IMR-90 (cell line): ENCODE data around the gene KRTAP10-3.

Experiments
- BHLHE40 ChIP-seq: fragments of 150-350 bp; IDR thresholded peaks from 2 replicates; pipeline ENCODE4 v1.6.1; 2016; ENCODE audit warnings: mild to moderate bottlenecking, low read depth, low read length
- ELK1 ChIP-seq: fragments of 150-350 bp; IDR thresholded peaks from 2 replicates; pipeline ENCODE4 v1.6.1; 2016; ENCODE audit warnings: low read depth, mild to moderate bottlenecking, low read length, moderate library complexity, borderline replicate concordance
- FOS ChIP-seq: fragments of 150-350 bp; IDR thresholded peaks from 2 replicates; pipeline ENCODE4 v1.6.1; 2016; ENCODE audit warnings: low read depth, low read length
- MAFK ChIP-seq: IDR thresholded peaks from 2 replicates; pipeline ENCODE4 v1.6.1; 2012; ENCODE audit warnings: low read depth, low read length, improper control_type of control experiment
- MAZ ChIP-seq: IDR thresholded peaks from 2 replicates; pipeline ENCODE4 v1.6.1; 2012; ENCODE audit warnings: low read depth, mild to moderate bottlenecking, low read length, improper control_type of control experiment, moderate library complexity, borderline replicate concordance
- MXI1 ChIP-seq: IDR thresholded peaks from 2 replicates; pipeline ENCODE4 v1.6.1; 2012; ENCODE audit warnings: low read depth, mild to moderate bottlenecking, low read length, moderate library complexity, borderline replicate concordance
- NFE2L2 ChIP-seq: fragments of 150-350 bp; IDR thresholded peaks from 2 replicates; pipeline ENCODE4 v1.6.1; 2016; ENCODE audit warnings: low read depth, mild to moderate bottlenecking, low read length
- POLR2A ChIP-seq: IDR thresholded peaks from 2 replicates; pipeline ENCODE4 v1.6.1; 2012; ENCODE audit warnings: mild to moderate bottlenecking, low read depth, low read length
- RAD21 ChIP-seq: IDR thresholded peaks from 2 replicates; pipeline ENCODE4 v1.6.1; 2012; ENCODE audit warnings: low read length, improper control_type of control experiment
- RFX5 ChIP-seq: IDR thresholded peaks from 2 replicates; pipeline ENCODE4 v1.8.0; 2012; ENCODE audit warnings: low read depth, mild to moderate bottlenecking, low read length, moderate library complexity
- SMC3 ChIP-seq: fragments of 150-350 bp; IDR thresholded peaks from 2 replicates; pipeline ENCODE4 v1.6.1; 2016; ENCODE audit warnings: low read depth, mild to moderate bottlenecking, antibody characterized with exemption, low read length, moderate library complexity
- USF2 ChIP-seq: fragments of 150-350 bp; IDR thresholded peaks from 2 replicates; pipeline ENCODE4 v1.6.1; 2017; ENCODE audit warnings: mild to moderate bottlenecking, antibody characterized with exemption, low read length, low read depth
- TF ChIP-seq, protein P1 (sequence below): conservative IDR thresholded peaks from 2 replicates; pipeline ENCODE4 v1.5.1; 2012; ENCODE audit warnings: mild to moderate bottlenecking, low read depth, low read length, improper control_type of control experiment

DNA sequence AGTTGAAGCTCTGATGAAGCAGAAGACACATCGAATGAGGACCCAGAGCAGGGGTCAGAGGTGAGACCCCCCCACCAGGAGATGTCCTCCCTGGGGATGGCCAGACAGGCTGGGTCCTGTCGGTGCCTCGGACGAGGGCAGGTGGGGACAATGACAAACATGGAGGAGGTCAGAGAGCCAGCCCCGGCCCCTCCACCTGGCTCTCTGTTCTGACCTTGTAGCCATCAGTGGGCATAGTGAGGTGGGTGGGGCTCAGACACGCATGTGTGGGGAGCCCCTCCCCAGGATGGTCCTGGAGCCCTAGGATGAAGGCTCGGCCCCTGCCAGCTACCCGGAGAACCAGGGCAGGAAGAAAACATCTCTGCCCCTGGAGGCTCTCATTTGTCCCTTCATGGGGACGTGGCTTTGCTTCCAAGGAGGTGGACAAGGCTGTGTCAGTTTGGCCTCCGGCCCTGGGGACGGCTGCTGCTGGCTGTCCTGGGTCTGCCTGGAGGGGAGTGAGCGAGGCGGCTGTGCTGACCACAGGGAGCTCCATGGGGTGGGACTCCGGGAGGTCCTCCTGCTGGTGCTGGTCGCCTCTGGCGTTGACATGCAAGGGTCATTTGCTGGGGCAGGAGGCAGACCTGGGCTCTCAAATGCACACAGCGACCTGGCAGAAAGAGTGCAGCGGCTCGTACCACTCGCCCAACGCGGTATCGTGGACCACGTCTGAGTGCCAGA, 31.2 kb upstream of the KRTAP10-3 start:
- TF ChIP-seq, protein P1, sequence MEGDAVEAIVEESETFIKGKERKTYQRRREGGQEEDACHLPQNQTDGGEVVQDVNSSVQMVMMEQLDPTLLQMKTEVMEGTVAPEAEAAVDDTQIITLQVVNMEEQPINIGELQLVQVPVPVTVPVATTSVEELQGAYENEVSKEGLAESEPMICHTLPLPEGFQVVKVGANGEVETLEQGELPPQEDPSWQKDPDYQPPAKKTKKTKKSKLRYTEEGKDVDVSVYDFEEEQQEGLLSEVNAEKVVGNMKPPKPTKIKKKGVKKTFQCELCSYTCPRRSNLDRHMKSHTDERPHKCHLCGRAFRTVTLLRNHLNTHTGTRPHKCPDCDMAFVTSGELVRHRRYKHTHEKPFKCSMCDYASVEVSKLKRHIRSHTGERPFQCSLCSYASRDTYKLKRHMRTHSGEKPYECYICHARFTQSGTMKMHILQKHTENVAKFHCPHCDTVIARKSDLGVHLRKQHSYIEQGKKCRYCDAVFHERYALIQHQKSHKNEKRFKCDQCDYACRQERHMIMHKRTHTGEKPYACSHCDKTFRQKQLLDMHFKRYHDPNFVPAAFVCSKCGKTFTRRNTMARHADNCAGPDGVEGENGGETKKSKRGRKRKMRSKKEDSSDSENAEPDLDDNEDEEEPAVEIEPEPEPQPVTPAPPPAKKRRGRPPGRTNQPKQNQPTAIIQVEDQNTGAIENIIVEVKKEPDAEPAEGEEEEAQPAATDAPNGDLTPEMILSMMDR: no peak
- TF ChIP-seq POLR2A (no peak), RFX5 (no peak), MAZ (no peak), MXI1 (no peak), RAD21 (no peak), MAFK (no peak), SMC3 (no peak), USF2 (no peak), ELK1 (no peak), BHLHE40 (no peak), NFE2L2 (no peak), FOS (no peak)
